SKM-1 treated with dmso at 0.1 percent for 144 hours (cell line): Measurements from ENCODE around the gene PLEK.

Source experiments
- DNase-seq: peaks from one replicate; lab custom pipeline; 2025; ENCODE audit not compliant: unreplicated experiment; lab: John Stamatoyannopoulos, UW

PLEK gene

GRCh38 chr2:68414452-68414851 lies 49.4 kb downstream of the PLEK start:
- DNase-seq, result no peak

DNA sequence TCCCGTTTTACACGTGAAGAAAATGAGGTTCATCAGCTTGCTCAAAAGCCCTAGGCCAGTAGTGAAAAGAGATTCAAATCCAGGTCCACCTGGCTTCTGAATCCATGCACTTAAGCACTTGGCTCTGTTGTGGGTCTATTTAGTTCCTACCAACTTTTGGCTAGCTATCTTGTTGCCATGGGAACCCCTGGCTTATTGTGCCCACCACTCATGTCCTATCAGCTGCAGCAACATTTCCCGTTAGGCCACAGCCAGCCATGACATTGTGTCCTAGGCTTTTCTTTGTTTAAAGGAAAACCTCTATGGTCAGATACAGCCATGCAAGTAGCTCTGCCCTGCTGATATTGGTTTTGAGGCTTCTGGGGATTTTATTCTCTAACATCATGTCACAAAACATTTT lies 49.8 kb downstream of the PLEK start:
- no peak for DNase-seq

DNA sequence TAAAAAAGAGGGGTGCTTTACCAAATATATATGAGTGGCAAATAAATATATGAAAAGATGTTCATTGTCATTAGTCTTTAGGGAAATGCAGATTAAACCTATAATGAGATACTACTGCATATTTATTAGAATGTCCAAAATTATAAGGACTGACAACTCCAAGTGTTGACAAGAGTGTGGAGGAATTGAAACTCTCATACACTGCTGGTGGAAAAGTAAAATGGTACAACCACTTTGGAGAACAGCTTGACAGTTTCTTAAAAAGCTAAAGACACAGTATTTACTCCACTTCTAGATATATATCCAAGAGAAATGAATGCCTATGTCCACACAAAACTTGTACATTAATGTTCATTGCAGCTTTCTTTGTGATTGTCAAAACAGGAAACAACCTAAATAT lies 50.4 kb downstream of the PLEK start:
- no peak for DNase-seq

DNA sequence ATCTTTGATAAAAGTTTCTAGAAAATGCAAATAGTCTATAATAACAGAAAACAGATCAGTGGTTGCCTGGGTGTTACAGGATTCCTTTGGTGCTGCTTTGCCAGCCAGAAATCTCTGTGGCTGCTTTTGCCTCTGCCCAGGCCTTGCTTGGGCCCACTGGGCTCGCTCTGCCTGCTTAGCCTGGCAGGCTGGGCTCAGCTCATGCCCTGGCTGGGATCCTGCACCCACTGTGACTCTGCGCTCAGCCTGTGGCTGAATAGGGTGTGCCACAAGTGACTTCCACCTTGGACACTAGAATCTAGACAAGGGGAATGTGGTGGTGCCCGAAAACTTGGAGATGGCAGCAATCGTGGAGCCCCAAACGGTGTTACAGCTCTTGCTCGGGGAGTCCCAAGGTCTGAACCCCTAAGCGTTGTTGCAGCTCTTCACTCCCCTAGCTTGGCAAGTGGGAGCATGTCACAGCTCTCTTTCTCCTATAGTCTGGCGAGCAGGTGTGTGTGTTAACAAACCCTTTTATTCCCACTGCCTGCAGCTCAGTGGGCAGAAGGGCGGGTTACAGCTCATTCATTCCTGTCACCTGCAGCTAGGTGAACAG lies 51.1 kb downstream of the PLEK start:
- DNase-seq, result no peak

DNA sequence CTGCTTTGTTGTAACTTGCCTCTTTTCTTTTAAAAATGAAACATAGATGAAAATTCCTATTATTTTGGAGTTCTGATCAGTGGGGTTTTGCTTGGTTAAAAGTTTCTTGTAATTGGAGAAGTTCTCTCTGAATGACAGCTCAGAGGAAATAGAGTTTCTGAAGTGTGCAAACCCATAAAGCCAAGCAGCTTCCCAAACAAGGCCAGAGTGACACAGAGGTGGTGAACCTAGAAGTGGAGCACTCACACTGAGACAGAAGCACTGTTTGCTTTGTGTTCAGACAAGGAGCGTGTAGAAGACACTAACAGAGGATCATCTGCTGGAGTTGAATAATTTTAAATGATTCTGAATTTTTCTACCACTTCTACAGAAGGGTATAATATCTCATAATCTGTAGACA lies 52.8 kb downstream of the PLEK start:
- no peak for DNase-seq

- DNase-seq, result no peak
Observed at GRCh38 chr2:68418419-68418818, 53.3 kb downstream of the PLEK start.

DNA sequence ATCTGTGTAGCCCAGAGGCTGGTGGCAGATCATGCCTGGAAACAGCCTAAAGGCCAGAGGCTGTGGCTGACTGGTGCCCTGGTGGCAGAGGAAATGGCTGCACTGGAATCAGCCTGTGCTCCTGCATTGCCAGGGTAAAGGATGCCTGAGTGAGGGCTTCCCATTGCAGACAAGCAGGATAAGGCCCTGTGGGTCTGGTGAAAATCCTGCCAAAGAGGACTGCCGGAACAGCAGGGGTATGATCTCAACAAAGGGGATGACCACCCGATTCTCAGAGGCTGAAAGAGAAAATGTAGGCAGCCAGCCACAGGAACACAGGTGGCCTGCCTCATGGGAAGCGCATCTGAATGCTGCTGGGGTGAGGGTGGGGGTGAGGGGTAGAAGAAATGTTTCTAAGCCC lies 53.8 kb downstream of the PLEK start:
- no peak for DNase-seq

DNA sequence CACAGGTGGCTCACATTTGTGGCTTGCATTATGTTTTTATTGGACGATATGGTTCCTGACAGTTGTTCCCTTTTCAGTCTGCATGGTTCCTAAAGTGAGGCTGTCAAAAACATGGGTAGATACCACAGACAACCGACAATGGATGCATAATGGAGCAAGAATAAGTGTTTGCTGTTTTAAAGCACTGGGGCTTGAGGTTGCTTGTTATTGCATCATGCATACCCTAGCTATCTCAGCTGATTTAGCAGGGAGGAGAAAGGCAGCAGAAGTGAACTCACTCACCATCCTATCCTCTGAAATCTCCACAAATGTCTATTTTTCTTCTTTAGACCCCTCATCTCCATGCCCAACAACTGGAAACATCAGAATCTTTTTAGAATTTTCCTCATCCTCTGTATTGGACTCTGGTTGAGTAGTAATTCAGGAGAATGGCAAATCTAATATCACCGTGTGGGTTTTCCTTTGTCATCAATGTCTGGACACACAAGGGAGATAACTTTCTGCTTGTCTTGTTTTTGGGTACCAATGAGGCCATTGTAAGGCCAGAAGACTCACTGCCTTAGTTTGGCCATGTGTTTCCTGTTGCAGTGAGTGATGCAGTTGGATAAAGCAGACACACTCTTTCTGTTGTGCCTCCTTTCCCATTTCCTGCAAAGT lies 55.3 kb downstream of the PLEK start:
- DNase-seq, result no peak

DNA sequence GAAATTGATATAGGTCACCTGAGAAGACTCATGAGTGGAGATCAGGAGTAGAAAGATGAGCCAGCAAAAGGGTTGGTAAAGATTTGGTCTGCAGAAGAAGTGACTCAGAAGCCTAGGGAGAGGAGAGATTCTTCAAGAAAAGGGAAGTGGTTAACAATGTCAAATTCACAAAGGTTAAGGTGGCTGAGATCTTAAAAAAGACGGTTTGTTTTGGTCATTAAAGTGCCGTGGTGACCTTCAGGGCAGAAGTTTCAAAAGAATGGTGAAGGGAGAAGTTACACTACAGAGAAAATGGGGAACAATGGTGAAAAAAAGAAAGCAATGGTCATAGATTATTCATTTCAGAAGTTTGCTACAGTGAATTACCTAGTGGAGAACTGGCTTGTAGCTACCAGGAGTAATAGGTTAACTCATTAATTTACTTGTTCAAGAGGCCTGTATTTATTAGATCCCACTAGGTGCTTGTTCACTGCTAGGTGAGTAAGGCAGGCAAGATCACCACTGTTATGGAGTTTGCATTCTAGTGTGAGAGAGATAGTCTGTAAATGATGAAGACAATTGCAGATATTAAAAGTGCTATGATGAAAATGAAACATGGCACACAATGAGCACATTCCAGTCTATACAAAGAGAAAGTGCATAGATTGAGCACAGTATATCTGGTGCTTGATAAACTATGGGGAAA lies 59.0 kb downstream of the PLEK start:
- peak; percentile 99 for DNase-seq

- no peak for DNase-seq
Observed at GRCh38 chr2:68425503-68425902, 60.4 kb downstream of the PLEK start.

GRCh38 chr2:68426446-68426845 lies 61.4 kb downstream of the PLEK start:
- DNase-seq, result no peak

DNA sequence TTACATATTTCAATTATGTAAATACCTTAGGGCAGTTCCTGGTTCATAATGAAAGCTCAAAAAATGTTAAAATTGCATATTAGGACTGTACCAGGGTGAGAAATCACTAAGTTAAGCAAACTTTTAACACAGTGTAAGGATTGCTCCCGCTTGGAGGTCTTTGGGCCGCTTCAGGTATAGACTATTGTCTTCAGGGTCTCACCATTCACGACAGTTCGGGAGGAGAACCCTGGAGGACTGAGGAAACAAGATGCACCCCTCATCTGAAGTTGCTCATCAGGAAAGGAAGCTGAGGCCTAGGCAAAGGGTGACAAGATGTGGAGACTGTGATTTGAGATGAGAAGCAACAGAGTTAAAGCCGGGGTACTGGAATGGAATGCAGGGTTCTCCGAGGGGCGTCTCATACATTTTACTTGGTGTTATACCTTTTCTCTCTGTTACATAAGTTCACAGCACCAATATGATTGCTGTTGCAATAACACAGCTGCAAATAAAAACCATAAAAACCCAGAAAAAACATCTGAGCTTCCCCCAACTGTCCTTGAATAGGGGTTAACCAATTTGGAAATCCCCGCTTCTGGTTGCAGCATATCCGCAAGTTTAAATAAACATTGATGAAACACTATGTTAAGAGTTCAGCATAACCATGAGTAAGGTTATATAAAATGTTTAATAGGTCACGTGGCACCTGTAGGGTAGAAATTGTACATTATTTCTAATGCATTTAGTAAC lies 61.9 kb downstream of the PLEK start:
- peak; percentile 32 for DNase-seq

GRCh38 chr2:68428126-68428525 lies 63.0 kb downstream of the PLEK start:
- DNase-seq, result no peak

- DNase-seq, result no peak
Observed at GRCh38 chr2:68428746-68429145, 63.7 kb downstream of the PLEK start.

DNA sequence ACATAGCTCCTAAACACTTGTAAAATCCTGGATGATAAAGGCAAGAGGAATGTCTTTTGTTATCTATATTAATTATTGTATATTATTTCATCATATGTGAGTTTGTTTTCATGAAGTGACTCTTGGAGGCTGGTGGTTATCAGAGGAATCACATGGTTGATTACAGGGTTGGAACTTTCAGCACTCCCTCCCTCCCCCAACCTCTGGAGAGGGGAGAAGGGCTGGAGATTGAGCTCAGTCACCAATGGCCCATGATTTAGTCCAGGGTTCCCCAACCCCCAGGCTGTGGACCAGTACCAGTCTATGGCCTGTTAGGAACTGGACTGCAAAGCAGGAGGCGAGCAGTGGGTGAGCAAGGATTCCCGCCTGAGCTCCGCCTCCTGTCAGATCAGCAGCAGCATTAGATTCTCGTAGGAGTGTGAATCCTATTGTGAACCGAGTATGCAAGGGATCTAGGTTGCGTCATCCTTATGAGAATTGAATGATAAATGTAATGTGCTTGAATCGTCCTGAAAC lies 64.3 kb downstream of the PLEK start:
- no peak for DNase-seq

DNA sequence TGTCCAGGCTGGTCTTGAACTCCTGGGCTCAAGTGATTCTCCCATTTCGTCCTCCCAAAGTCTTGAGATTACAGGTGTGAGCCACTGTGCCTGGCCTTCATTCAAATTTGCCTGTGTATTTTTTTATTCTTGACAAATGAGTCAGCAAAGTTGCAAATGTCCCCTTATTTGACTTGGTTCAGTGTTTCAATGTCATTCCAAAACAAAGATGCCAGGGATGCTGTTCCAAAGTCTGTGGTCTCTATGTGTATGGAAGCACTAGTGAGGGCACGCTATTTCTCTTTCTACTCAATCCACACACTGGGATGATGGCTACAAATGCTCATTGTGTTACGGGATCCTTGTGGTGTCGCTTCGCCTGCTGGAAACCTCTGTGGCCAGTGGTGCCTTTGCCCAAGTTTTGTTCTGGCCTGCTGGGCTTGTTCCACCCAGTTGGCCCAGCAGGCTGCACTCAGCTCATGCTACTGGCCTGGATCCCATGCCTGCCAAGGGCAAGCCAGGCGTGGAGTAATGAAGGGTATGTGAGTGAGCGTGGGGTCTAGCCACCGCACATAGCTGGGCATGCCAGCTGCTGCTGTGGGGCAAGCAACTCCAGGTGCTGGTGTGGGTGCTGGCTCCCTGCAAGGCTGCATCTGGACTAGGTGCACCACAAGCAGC lies 66.4 kb downstream of the PLEK start:
- DNase-seq, result no peak

DNA sequence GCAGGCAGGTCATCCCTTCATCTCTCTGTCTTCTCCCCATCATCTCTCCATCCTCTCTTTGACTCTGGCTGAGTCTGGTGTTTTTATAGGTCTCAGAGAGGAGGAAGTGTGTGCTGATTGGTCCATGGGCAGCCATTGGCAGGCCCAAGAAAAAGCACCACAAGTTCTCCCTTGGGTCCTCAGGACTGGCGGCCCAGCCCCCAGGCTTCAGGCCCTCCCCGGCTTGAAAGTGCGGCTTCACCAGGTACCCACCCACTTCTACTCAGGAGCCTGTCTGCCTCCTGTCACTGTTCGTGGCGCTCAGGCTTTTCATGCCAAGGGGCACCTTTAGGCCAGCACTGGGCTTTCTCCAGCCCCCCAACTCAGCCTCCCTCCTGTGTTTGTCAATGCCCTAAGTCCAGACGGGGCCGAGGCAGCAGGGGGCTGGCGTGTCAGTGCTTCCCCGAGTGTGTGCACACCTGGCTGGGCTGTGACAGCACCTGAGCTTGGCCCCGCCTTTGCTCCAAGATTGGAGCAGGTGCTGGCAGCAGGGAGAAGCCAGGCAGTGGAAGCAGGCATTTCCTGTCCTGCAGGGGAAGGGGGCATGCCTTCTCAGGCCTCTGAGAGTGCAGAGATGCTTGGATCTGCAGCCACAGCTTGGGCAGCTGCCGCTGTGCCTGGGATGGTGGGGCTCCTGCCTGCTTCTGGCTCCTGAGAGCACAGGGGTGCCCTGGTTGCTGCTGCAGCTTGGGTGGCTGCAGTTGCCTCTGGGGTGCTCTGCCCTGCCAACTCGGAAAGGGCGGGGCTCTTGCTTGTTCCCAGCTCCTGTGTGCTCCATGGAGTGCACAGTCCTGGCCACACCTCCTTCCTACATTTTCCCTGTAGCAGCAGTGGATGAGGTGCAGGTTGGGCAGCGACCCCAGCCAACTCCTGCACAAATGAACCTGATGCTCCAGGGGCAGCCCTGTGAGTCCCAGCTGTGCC lies 67.9 kb downstream of the PLEK start:
- no peak for DNase-seq

DNA sequence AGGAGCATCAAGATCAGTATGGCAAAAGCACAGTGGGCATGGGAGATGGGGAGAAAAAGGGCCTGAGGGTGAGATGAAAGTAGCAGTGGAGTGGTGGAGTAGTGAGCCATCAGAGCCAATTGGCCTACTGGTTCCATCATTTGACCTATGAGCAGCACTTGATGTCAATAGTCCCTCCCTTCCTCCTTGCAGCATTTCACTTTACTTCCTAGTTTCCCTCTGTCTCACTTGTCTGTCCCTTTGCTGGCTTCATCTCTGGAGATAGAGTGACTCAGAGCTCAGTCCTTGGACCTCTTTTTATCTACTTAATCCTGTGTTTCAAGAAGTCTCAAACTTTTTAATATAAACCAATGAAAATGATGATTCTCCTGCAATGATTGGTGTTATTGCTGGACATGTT lies 69.9 kb downstream of the PLEK start:
- no peak for DNase-seq

- no peak for DNase-seq
Observed at GRCh38 chr2:68435615-68436014, 70.5 kb downstream of the PLEK start.

- DNase-seq, result no peak
Observed at GRCh38 chr2:68436270-68436669, 71.2 kb downstream of the PLEK start.
